Measurements from ENCODE around the gene DLG4.
"Not testable (repeated sequence)": the region's sequence is repeated elsewhere in the genome, so short reads cannot be mapped to it uniquely, and the experiment has no call there.

The DLG4 gene

DNA sequence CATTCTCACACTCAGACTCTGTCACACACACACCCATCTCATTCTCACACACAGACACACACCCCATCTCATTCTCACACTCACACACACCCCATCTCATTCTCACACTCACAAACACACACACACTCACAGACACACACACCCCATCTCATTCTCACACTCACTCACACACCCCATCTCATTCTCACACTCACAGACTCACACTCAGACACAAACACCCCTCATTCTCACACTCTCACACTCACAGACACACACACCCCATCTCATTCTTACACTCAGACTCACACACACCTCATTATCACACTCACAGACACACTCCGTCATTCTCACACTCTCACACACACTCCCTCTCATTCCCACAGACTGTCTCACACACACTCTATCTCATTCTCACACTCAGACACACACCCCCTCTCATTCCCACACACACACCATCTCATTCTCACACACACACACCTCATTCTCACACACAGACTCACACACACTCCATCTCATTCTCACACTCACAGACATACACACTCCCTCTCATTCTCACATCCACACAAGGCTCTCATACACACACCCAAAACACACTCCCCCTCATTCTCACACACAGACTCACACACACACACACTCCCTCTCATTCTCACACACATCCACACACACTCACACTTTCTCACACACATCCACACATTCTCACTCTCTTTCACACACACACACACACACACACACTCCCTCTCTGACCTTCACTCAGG is 43.4 kb downstream of the DLG4 start:
- no peaks in the 10 kb centered on the region for H3K36me3 ChIP-seq (ENCODE audit: control insufficient read depth, low read depth, low read length)
- no peak overlapping the region for H3K9ac ChIP-seq (ENCODE audit: low read length)
- H3K27me3 ChIP-seq (ENCODE audit: control insufficient read depth, insufficient read depth, low read length) = peaks cover 27% of the 10 kb centered on the region
- H3K4me1 ChIP-seq (ENCODE audit: control insufficient read depth, low read depth, low read length) = peaks cover 3% of the 10 kb centered on the region
- no peak overlapping the region for H3K27ac ChIP-seq (ENCODE audit: low read length)
- no peaks in the 10 kb centered on the region for H3K9me3 ChIP-seq (ENCODE audit: control insufficient read depth, low read depth, low read length)
- H3K4me3 ChIP-seq (ENCODE audit: low read length) = no peak overlapping the region

DNA sequence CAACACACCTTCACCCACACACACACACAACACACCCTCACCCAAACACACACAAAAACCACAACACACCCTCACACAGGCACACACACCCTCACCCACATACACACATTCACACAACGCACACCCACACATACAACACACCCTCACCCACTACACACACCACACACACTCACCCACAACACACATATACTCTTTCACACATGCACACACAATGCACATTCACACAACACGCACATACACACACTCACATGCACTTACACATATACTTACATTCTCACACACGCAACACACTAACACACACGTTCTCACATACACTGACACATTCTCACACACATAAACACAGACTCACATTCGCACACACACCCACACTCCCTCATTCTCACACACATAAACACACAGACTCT is 44.3 kb downstream of the DLG4 start:
- H3K4me3 ChIP-seq (ENCODE audit: low read length) = no peak overlapping the region
- H3K27me3 ChIP-seq (ENCODE audit: control insufficient read depth, insufficient read depth, low read length) = peaks cover 27% of the 10 kb centered on the region
- no peak overlapping the region for H3K9ac ChIP-seq (ENCODE audit: low read length)
- H3K36me3 ChIP-seq (ENCODE audit: control insufficient read depth, low read depth, low read length) = no peaks in the 10 kb centered on the region
- H3K4me1 ChIP-seq (ENCODE audit: control insufficient read depth, low read depth, low read length) = peaks cover 3% of the 10 kb centered on the region
- H3K27ac ChIP-seq (ENCODE audit: low read length) = no peak overlapping the region
- H3K9me3 ChIP-seq (ENCODE audit: control insufficient read depth, low read depth, low read length) = no peaks in the 10 kb centered on the region

DNA sequence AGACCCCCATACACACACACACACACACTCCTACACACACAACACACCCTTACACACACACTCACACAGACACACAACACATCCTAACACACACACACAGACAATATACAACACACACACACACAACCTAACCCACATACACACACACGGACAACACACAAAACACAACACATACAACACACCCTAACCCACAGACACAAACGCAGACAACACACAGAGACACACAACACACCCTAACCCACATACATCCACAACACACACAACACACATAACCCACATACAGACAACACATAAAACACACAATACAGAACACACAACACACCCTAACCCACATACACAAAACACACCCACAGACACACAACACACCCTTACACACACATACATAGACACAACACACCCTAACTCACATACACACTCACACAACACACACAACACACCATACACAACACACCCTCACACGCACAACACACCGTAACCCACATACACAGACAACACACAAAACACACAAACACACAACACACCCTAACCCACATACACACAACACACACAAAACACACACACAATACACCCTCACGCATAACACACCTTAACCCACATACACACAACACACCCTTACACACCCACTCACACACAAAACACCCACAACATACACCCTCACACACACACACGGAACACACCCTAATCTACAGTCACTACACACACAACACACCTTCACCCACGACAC is 44.9 kb downstream of the DLG4 start:
- Histone ChIP-seq H3K36me3 (ENCODE audit: control insufficient read depth, low read depth, low read length) (no peaks in the 10 kb centered on the region), H3K27me3 (ENCODE audit: control insufficient read depth, insufficient read depth, low read length) (peaks cover 27% of the 10 kb centered on the region)

DNA sequence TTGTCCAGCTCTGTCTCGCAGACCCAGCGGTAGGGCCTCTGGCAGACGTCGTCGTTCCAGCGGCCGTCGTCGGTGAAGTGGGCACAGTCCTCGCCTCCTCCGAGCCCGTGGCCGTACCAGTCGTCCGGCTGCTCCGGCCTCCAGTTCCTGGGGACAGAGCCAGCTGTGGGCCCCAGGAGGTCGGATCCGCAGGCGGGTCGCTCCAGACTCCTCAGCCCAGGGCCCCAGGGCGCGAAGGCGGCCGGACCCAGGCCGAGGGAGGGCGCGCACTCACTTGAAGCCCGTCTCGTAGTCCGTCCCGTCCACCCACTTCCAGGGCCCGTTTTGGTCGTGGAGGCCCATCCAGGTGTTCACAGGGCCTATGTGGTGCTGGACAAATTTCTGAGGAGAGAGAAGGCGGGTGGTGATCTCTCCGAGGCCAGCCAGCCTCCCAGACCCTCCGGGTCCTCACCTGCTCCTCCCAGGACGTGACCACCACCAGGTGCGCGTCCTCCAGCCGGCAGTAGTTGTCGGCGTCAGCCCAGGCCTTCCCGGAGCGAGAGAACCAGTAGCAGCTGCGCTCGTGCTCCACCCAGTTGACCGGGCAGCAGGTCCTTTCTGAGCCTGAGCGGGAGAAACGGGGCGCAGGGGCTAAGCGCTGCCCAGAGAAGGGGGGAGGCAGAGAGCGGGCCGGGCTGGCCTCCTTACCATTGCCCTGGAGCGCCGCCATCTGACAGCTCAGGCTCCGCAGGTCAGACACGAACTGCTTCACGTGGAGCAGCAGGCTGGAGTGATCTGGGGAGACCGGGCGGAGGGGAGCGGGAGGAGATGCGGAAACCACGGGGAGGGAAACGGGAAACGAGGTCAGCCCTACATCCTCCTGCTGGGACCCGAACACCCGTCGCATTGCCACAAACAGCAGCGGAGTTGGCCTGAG is 45.7 kb downstream of the DLG4 start:
- no peaks in the 10 kb centered on the region for H3K36me3 ChIP-seq (ENCODE audit: control insufficient read depth, low read depth, low read length)
- H3K4me3 ChIP-seq (ENCODE audit: low read length) = peak overlapping the region; percentile 11
- no peak overlapping the region for H3K9ac ChIP-seq (ENCODE audit: low read length)
- peaks cover 3% of the 10 kb centered on the region for H3K4me1 ChIP-seq (ENCODE audit: control insufficient read depth, low read depth, low read length)
- peaks cover 27% of the 10 kb centered on the region for H3K27me3 ChIP-seq (ENCODE audit: control insufficient read depth, insufficient read depth, low read length)
- no peaks in the 10 kb centered on the region for H3K9me3 ChIP-seq (ENCODE audit: control insufficient read depth, low read depth, low read length)
- no peak overlapping the region for H3K27ac ChIP-seq (ENCODE audit: low read length)

More for the DNA sequence above, 44.9 kb downstream of the DLG4 start:
- Histone ChIP-seq H3K9ac (ENCODE audit: low read length) (no peak overlapping the region), H3K4me3 (ENCODE audit: low read length) (no peak overlapping the region), H3K4me1 (ENCODE audit: control insufficient read depth, low read depth, low read length) (peaks cover 3% of the 10 kb centered on the region), H3K27ac (ENCODE audit: low read length) (no peak overlapping the region), H3K9me3 (ENCODE audit: control insufficient read depth, low read depth, low read length) (no peaks in the 10 kb centered on the region)

DNA sequence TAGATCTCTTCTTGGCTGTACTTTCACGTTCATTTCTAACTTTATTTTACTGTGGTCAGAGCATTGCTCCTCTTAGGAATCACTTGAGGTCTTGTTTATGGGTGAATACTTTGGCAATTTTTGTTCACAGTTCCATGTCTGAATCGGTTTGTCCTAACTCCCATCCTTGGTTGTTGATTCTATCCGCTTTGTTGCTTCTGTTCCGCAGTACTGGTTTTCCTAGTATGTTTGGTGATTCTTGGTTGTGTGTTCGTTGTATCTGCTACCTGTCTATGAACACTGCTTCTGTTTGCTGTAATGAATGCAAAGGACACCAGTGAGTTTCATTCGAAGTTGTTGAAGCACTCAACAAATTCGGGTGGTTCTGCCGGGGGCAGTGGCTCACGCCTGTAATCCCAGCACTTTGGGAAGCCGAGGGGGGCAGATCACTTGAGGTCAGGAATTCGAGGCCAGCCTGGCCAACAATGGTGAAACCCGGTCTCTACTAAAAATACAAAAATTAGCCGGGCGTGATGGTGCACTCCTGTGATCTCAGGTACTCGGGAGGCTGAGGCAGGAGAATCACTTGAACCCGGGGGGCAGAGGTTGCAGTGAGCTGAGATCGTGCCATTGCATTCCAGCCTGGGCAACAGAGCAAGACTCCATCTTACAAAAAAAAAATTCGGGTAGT is 47.0 kb downstream of the DLG4 start:
- not testable (repeated sequence) for H3K36me3 ChIP-seq (ENCODE audit: control insufficient read depth, low read depth, low read length); H3K9me3 ChIP-seq (ENCODE audit: control insufficient read depth, low read depth, low read length); H3K4me3 ChIP-seq (ENCODE audit: low read length); H3K9ac ChIP-seq (ENCODE audit: low read length); H3K4me1 ChIP-seq (ENCODE audit: control insufficient read depth, low read depth, low read length); H3K27ac ChIP-seq (ENCODE audit: low read length)
- peaks cover 27% of the 10 kb centered on the region for H3K27me3 ChIP-seq (ENCODE audit: control insufficient read depth, insufficient read depth, low read length)

DNA sequence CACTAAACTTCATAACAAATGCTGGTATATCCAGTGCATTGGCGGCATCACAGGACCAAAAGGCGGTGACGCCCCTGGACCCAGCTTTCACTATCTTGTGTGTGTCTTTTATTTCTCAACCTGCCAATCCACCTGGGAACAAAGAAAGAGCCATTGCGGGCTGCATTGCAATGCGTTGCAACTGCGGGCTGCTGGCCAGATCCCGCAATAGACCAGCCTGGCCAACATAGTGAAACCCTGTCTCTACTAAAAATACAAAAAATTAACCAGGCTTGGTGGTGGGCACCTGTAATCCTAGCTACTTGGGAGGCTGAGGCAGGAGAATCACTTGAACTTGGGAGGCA is 50.1 kb downstream of the DLG4 start:
- H3K4me3 ChIP-seq (ENCODE audit: low read length); H3K27me3 ChIP-seq (ENCODE audit: control insufficient read depth, insufficient read depth, low read length); H3K27ac ChIP-seq (ENCODE audit: low read length); H3K36me3 ChIP-seq (ENCODE audit: control insufficient read depth, low read depth, low read length); H3K4me1 ChIP-seq (ENCODE audit: control insufficient read depth, low read depth, low read length); H3K9ac ChIP-seq (ENCODE audit: low read length); H3K9me3 ChIP-seq (ENCODE audit: control insufficient read depth, low read depth, low read length): not testable (repeated sequence)

DNA sequence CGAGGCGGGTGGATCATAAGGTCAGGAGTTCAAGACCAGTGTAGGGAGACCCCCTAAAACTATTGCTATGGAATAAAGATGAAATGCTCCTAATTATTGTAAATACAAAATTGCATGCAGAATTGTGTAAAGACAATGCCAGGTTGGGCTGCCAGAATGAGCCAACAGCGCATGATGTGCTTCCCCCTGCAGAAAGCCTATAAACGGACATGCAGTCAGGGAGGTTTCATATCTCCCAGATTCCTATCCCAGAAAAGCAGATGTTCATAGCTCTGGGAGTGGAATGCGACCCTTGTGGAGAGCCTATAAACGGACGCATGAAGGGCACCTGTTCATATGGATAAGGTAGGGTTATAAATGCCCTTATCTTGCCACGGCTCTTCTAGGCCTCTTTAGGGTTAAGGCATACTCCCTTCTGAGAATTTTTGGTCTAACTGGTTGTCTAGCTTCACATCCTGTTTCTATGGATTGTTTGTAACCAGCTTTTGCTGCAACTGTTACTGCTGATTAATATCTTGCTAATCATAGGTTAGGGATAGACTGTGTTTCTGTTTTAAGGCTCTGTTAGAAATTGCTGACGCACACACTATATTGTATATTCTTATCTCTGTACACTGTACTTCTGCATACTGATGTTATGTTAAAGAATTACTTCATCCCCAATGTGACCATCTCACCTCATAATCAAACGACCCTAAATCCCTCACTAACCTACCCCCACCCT is 50.6 kb downstream of the DLG4 start:
- H3K4me3 ChIP-seq (ENCODE audit: low read length); H3K4me1 ChIP-seq (ENCODE audit: control insufficient read depth, low read depth, low read length); H3K36me3 ChIP-seq (ENCODE audit: control insufficient read depth, low read depth, low read length); H3K9ac ChIP-seq (ENCODE audit: low read length); H3K27me3 ChIP-seq (ENCODE audit: control insufficient read depth, insufficient read depth, low read length); H3K9me3 ChIP-seq (ENCODE audit: control insufficient read depth, low read depth, low read length); H3K27ac ChIP-seq (ENCODE audit: low read length): not testable (repeated sequence)

DNA sequence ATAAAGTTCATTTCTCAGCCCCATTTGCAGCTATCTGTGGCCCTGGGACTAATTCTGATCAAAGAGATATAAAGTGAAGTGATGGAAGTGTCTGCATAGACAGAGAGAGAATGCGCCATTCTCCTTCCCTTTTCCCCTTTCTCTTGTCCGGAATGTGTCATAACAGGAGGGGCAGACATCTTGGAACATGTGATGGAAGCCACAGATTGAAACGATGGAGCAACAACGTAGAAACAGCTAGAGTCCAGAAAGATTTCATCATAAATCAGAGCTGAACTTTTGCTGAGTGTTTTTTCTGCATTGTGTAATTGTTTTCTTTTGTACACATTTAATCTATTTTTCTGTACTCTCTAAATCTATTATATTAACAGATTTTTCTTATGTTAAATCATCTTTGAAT is 51.8 kb downstream of the DLG4 start:
- Histone ChIP-seq H3K36me3 (ENCODE audit: control insufficient read depth, low read depth, low read length) (no peaks in the 10 kb centered on the region), H3K4me1 (ENCODE audit: control insufficient read depth, low read depth, low read length) (peaks cover 3% of the 10 kb centered on the region), H3K27ac (ENCODE audit: low read length) (no peak overlapping the region), H3K4me3 (ENCODE audit: low read length) (no peak overlapping the region), H3K9me3 (ENCODE audit: control insufficient read depth, low read depth, low read length) (no peaks in the 10 kb centered on the region), H3K27me3 (ENCODE audit: control insufficient read depth, insufficient read depth, low read length) (no peaks in the 10 kb centered on the region), H3K9ac (ENCODE audit: low read length) (no peak overlapping the region)

DNA sequence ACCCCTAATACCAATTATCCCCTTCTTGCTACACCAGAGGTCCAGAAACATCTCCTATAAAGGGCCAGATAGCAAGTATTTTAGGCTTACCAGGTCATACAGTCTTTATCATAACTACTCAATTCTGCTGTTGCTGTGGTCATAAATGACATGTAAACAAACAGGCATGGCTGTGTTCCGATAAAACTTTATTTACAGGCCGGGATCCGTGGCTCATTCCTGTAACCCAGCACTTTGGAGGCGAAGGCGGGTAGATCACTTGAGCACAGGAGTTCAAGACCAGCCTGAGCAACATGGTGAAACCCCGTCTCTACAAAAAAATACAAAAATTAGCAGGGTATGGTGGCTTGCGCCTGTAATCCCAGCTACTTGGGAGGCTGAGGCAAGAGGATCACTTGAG is 52.8 kb downstream of the DLG4 start:
- no peak overlapping the region for H3K27ac ChIP-seq (ENCODE audit: low read length)
- H3K9ac ChIP-seq (ENCODE audit: low read length) = no peak overlapping the region
- H3K36me3 ChIP-seq (ENCODE audit: control insufficient read depth, low read depth, low read length) = no peaks in the 10 kb centered on the region
- no peaks in the 10 kb centered on the region for H3K27me3 ChIP-seq (ENCODE audit: control insufficient read depth, insufficient read depth, low read length)
- H3K4me3 ChIP-seq (ENCODE audit: low read length) = no peak overlapping the region
- no peaks in the 10 kb centered on the region for H3K9me3 ChIP-seq (ENCODE audit: control insufficient read depth, low read depth, low read length)
- H3K4me1 ChIP-seq (ENCODE audit: control insufficient read depth, low read depth, low read length) = peaks cover 3% of the 10 kb centered on the region

DNA sequence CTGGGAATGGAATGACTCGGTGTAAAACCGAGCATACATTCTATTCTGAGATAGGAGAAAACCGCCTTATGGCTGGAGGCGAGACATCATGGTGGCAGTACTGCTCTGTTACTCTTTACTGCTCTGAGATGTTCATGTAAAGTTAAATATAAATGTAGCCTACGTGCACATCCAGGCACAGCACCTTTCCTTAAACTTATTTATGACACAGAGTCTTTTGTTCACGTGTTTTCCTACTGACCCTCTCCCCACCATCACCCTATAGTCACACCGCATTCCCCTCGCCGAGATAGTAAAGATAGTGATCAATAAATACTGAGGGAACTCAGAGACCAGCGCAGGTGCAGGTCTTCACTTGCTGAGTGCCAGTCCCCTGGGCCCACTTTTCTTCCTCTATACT is 60.1 kb downstream of the DLG4 start:
- H3K27ac ChIP-seq (ENCODE audit: low read length); H3K9ac ChIP-seq (ENCODE audit: low read length); H3K4me3 ChIP-seq (ENCODE audit: low read length); H3K36me3 ChIP-seq (ENCODE audit: control insufficient read depth, low read depth, low read length); H3K9me3 ChIP-seq (ENCODE audit: control insufficient read depth, low read depth, low read length); H3K4me1 ChIP-seq (ENCODE audit: control insufficient read depth, low read depth, low read length); H3K27me3 ChIP-seq (ENCODE audit: control insufficient read depth, insufficient read depth, low read length): not testable (repeated sequence)

DNA sequence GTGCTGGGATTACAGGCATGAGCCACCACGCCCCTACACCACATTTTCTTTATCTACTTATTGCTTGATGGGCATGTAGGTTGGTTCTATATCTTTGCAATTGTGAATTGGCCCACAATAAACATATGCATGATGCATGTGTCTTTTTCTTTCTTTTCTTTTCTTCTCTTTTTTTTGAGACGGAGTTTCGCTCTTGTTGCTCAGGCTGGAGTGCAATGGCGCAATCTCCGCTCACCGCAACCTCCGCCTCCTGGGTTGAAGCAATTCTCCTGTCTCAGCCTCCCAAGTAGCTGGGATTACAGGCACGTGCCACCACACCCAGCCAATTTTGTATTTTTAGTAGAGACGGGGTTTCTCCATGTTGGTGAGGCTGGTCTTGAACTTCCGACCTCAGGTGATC is 61.2 kb downstream of the DLG4 start:
- H3K36me3 ChIP-seq (ENCODE audit: control insufficient read depth, low read depth, low read length); H3K9ac ChIP-seq (ENCODE audit: low read length); H3K9me3 ChIP-seq (ENCODE audit: control insufficient read depth, low read depth, low read length); H3K4me3 ChIP-seq (ENCODE audit: low read length); H3K4me1 ChIP-seq (ENCODE audit: control insufficient read depth, low read depth, low read length); H3K27ac ChIP-seq (ENCODE audit: low read length); H3K27me3 ChIP-seq (ENCODE audit: control insufficient read depth, insufficient read depth, low read length): not testable (repeated sequence)

Data from iPS-18a (cell line).